CD4-positive, alpha-beta T cell treated with Interleukin-10 for 1 hour (primary cell): ENCODE data around the gene STAG1.
"Not testable (repeated sequence)": the region's sequence is repeated elsewhere in the genome, so short reads cannot be mapped to it uniquely, and the experiment has no call there.

Experiments
- DNase-seq: peaks from one replicate; pipeline ENCODE4 v3.0.0-alpha.2; 2020

STAG1 gene

DNA sequence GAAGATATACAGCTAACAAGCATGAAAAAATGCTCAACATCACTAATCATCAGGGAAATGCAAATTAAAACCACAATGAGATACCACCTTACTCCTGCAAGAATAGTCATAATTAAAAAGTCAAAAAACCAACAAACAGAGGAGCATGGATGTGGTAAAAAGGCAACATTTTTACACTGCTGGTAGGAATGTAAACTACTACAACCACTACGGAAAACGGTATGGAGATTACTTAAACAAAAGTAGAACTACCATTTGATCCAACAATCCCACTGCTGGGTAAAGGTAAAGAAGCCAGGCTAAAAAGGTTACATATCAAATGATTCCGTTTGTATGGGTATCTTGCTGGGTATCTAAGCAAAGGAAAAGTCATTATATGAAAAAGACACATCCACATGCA, 53.8 kb downstream of the STAG1 start:
- no peak for DNase-seq

DNA sequence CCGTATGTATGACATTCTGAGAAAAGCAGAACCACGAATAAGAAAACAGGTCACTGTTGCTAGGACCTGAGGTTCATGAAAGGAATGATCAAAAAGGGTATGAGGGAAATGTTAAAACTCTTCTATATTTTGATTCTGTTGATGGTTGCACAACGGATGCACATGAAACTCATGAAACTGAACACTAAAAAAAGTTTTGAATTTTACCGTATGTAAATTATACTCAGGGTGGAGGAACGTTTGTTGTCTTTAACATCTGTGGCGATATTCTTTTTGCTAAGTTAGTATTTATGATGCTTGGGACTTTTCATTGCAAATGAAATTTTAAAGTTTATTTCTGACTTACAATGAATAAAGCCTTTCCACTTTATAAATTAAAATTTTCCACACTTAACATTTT, 55.4 kb downstream of the STAG1 start:
- DNase-seq, result no peak

DNA sequence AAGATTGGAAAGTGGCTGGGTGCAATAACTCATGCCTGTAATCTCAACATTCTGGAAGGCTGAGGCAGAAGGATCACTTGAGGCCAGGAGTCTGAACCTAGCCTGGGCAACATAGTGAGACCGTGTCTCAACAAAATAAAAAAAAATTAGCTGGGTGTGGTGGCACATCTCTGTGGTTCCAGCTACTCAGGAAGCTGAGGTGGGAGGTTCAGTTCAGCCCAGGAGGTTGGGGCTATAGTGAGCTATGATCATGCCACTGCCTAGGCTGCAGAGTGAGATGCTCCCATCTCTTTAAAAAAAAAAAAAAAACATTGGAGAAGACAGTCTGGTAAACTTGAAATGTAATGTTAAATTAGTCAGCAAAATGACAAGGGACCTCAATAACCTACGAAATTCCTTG, 57.9 kb downstream of the STAG1 start:
- DNase-seq, result peak; percentile 47

DNA sequence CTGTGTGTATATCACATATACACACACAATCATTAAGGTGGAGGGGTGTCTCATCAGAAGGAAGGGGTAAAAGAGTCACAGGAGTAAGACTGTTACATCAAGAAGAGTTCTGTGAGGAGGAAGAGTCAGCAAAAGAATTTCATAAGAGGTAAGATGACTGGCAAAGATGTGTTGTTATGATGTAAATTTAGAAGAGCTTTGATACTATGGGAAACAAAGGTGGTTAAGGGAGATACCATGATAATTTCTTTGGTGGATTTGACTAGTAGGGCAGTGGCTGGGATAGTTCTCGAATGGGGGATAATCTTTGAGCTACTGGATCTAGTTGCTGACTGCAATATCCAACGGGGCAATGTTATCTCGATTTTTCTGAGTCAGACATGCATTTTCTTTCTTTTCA, 61.6 kb downstream of the STAG1 start:
- no peak for DNase-seq

DNA sequence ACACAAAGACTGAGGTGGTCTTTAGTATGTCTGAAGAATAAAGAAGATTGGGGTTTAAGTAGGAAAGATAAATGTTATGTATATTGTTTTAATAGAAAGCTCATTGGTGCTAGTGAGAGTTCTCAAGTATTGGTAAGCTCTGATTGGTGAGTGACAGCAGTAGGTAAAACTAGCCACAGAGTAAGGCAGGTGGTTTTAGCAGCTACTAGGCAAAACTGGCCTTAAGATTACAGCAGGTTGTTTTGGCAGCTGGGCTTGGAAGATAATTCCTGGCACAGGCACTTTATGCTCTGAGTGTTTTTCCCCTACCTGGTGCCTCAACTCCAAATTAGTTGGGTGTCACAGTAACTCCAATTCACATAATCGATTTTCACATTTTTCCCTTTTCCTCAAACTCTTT, 66.3 kb downstream of the STAG1 start:
- no peak for DNase-seq

DNA sequence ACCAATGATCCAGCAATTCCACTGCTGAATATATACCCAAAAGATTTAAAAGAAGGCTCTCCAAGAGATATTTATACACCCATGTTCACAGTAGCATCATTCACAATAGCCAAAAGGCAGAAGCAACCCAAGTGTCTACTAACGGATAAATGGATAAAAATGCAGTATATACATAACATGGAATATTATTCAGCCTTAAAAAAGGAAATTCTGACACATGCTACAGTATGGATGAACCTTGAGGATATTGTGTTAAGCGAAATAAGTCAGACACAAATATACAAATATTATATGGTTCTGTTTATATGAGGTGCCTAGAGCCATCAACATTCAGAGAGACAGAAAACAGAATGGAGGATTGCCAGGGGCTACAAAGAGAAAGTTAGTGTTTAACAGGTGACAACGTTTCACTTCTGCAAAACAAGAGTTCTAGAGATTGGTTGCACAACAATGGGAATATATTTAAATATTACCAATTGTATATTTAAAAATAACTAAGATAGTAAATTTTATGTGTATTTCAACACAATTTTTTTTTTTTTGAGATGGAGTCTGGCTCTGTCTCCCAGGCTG, 69.4 kb downstream of the STAG1 start:
- DNase-seq, result no peak

DNA sequence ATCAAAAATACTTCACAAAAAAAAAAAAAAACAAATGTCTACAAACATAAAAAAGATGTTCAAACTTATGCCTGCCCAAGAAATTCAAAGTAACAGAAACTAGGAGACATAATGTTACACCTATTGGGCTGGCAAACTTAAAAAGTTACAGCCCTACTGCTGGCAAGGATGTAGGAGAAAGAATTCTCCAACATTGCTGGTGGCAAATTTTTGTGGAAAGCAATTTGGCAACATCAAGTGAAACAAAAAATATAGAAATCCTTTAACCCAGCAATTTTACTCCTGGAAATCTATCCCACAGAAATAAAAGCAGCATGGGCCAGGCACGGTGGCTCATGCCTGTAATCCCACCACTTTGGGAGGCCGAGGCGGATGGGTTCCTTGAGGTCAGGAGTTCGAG, 73.2 kb downstream of the STAG1 start:
- DNase-seq, result no peak

DNA sequence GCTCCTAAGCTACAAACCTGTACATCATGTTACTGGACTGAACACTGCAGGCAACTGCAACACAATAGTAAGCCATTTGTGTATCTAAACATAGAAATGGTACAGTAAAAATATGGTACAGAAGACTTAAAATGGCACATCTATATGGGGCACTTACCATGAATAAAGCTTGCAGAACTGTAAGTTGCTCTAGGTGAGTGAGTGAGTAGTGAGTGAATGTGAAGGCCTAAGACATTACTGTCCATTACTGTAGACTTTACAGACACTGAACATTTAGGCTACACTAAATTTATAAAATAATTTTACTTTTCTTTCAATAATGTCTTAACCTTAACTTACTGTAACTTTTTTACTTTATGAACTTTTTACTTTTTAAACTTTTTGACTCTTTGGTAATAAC, 76.2 kb downstream of the STAG1 start:
- DNase-seq, result no peak

DNA sequence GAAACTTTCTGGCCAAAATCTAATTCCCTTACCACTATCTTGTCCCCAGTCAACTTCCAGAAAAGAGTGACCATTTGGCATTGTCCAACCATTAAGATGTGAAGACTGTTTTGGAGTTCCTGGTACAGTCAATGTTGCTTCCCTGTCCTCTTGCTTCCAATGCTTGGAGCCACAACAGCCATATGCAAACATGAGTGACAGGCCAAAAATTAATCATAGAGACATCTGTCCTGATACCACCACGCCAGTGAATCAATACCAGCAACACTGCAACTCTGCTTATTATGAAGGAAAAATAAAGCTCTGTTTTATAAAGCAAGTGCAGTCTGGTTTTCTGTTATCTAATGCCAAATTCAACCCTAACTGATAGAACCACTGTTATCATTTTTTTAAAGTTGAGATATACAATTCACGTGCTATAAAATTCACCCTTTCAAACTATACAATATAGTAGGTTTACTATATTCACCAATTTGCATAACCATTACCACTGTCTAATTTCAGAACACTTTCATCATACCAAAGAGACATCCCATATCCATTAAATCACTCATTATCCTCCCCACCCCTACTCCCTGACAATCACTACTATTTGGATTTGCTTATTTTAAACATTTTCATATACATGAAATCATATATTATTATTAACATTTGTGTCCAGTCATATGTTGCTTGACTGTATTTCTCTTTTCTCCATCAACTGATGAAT, 76.9 kb downstream of the STAG1 start:
- no peak for DNase-seq

DNA sequence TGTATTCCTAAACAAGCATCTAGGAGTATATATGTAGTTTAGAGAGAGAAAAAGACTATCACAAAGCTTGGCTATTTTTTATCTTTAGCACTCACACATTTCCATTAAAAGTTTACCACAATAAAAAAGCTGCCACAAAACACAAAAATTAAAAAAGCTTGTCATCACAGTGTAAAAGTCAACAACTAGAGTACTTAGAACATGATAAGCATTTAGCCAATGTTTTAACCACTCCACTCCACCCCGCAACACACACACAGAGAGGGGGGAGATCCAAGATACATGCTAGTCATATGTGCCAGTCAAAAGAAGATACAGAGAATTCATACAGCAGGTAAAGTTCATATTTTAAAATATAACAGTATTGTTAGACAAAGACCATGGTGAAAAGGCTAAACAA, 79.7 kb downstream of the STAG1 start:
- no peak for DNase-seq

DNA sequence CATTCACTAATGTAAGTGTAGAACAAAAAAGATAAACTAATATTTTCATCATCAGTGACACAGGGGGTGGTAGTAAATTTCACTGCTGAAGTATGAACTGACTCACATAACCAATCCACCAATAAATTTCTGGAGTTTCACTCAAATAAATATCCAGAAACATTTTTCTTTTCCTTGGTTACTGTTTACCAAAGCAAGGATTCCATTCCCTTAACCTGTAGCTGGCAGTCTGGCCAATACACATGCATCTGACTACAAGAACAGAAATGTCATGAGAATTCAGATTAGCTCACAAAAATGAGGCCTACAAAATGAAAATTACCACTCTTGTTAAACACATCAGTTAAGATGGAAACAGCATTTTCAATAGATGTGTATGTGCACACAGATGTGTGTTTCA, 80.3 kb downstream of the STAG1 start:
- no peak for DNase-seq

DNA sequence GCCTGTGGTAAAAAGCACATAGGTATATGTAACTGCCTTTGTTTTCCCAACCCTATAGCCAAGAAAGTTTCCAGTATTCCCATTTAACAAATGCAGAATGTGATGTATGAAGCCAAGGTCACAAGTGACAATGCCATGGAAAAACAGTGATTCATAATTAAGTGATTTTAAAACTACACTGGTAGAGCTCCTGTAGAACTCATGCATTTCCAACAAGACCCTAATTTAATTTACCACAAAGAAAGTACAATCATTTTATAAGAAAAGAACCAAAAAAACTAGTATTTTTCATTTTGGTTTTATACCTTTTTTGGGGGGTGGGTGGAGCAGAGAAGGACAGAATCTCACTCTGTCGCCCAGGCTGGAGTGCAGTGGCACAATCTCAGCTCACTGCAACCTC, 82.0 kb downstream of the STAG1 start:
- no peak for DNase-seq

DNA sequence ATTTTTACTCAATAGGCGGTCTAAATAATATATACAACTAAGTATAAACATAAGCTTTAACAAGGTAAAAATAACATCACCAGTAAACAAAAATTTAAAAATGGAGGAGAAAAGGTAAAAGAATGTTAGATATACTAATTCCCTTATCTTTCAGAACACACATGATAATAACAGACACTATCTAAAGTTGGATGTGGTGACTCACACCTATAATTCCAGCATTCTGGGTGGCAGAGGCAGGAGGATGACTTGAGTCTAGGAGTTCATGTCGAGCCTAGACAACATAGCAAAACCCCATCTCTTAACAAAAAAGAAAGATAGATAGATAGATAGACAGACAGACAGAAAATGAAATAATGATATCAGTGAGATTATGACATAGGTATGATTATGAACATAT, 85.1 kb downstream of the STAG1 start:
- DNase-seq, result no peak

DNA sequence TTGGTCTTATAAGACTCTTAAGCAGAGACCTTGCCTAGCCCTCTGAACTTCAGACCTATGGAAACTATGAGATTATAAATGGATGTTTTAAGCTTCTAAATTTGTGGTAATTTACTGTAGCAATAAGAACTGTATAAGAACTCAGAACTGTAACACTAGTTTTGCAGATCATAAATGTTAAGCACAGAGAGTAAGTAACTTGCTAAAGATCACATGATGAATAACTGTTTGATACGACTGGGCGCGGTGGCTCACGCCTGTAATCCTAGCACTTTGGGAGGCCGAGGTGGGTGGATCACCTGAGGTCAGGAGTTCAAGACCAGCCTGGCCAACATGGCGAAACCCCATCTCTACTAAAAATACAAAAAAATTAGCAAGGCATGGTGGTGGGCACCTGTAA, 85.9 kb downstream of the STAG1 start:
- DNase-seq, result not testable (repeated sequence)

DNA sequence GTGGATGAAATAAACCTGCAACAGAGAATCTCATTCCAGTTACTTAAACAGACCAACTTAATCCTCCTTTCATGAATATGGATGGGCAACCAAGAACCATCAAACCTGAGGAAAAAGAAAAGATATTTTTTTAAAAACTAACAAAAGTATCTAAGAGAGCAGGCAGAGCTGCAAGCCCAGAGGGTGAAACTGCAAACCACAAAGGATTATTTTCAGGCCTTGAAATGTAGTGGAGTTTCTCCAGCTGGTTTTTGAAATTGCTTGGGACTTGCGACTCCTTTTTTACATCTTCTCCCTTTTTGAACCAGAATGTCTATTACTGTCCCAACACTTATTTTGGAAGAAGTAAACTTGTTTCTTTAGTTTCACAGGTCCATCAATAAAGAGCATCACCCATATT, 87.4 kb downstream of the STAG1 start:
- no peak for DNase-seq

DNA sequence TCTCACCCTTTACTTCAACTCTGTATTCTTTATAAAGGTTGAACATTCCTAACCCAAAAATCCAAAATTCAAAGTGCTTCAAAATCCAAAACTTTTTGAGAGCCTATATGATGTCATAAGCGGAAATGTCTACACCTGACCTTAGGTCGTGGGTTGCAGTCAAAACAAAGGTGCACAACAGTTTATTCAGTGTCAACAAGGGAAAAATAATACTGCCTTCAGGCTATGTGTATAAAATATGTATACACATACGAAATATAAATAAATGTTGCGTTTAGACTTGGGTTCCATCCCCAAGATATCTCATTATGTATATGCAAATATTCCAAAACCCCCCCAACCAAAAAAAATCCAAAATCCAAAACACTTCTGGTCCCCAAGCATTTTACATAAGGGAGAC, 90.9 kb downstream of the STAG1 start:
- DNase-seq, result no peak

DNA sequence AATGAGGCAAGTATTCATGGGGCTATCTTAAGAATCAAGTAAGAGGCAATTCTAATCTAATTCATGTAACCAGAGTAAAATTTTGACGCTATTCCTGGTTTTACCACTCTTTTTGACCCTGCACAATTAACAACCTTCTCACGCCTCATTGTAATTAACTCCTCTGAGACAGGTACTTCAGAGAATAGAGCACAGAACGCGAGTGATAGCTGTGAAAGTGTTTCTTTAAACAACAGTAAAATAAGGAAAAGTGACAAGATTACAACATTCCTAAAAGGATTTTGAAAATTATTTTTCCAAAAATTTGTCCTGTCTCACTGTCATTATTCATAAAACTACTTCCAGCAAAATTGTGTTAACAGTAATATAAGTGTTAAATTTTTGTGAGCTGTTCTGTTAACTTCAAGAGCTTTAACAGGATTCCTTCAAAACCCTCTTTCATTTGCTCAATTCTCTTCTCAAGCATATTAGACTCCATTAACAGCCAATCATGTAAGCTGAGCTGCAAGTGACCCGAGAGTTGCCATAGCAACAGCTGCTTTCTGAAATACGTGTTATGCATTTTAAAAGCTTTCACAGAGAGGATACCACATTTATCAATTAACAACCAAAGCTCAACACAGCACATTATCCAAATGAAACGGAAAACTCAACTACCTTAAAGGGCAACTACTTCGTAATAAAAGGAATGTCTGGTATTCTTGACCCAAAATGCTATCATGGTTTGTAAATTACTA, 93.1 kb downstream of the STAG1 start:
- DNase-seq, result peak; percentile 5

DNA sequence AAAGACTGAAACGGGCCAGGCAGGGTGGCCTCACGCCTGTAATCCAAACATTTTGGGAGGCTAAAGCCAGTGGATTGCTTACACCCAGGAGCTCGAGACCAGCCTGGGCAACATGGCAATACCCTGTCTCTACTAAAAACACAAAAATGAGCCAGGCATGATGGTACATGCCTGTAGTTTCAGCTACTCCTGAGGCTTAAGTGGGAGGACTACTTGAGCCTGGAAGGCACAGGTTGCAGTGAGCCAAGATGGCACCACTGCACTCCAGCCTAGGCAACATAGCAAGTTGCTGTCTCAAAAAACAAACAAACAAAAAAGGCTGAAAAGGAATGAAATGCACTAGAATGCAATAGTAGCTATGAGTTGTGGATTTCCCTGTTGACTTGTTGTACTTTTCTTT, 94.7 kb downstream of the STAG1 start:
- DNase-seq, result no peak

DNA sequence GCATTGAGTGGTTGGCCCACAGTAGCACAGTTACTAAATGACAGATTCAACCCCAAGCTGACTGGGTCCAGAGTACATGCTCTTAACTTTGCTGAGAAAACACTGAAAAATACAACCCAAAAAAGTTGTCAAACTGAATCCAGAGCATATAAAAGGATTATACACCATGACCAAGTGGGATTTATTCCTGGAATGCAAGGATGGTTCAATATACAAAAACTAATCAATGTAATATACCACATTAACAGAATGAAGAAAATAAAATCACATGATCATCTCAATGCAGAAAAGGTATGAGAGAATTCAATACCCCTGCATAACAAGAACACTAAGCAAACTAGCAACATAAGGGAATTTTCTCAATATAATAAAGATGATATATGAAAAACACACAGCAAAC, 98.5 kb downstream of the STAG1 start:
- DNase-seq, result no peak

DNA sequence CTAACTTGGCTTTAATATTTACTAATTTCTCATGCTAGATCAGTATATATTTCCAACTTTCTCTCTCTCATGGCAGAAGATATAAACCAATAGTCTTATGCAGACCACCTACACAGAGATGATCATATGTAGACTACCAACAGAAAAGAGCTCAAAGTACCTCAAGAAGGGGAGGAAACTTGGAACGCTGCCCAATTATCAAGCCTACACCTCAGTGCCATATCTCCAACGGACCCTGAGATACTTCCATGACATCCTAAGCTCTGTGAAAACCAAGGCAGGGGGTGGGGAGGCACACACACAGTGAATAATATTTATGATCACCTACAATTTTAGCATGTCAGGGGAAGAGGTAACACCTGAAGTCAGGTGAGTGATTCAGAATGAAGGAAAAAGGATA, 100.6 kb downstream of the STAG1 start:
- no peak for DNase-seq

DNA sequence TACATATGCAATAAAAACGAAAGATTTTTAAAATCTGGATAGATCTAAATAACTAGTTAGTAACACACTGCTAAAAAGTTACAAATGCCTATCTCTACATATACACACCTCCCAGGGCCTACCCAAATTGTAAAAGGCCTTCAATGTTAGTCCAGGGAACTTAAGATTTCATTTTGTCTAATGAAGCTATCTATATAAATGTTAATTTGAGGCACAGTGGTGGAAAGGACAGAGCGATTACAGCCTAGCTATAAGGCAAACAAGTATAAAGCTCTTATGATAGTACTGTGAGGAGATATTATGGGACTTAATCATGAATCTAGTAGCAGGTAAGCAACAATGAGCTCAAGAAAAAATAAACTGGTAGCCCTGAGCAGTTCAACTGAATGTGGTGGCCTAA, 101.7 kb downstream of the STAG1 start:
- DNase-seq, result no peak

DNA sequence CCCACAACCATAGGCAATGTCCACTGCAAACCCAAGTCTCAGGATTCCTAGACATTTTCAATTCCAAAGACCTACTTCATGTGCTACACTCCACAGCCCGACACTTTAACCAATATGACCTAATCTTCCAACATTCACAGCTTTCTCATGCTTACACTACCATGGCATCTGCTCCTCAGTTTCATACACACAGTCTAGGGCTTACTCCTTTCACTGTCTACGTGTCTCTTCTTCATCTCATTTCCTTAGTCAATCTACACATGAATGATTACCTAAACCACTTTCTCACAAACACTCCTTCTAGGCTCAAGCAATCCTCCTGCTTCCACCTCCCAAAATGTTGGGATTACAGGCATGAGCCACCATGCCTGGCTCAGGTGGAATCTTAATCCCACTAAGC, 106.3 kb downstream of the STAG1 start:
- DNase-seq, result no peak

DNA sequence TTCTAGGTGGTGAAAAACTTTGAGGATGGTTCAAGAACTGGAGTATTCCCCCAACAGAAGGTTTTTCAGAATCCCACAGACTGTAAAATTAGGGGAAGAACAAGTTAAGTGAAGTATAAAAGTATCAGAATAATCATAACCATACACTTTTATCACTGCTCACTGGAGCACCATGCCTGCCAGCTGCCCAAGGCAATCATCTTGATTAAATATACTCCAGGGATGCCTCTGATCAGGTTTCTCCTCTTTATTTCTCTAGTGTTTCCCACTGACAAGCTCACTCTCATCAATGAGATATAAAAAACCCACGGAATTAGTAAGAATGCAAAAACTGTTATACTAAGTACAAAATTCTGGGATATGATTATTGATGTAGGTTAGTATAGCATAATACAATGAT, 108.0 kb downstream of the STAG1 start:
- DNase-seq, result no peak

DNA sequence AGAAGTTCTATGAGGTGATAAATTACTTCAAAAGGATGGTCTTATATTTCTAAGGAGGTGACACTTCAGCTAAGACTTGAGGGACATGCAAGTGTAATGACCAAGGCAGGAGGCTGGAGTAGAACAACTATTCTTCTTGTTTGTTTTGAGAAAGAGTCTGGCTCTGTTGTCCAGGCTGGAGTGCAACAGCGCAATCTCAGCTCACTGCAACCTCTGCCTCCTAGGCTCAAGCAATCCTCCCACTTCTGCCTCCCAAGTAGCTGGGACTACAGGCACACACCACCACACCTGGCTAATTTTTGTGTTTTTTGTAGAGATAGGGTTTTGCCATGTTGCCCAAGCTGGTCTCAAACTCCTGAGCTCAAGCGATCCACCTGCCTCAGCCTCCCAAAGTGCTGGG, 108.8 kb downstream of the STAG1 start:
- DNase-seq, result not testable (repeated sequence)

DNA sequence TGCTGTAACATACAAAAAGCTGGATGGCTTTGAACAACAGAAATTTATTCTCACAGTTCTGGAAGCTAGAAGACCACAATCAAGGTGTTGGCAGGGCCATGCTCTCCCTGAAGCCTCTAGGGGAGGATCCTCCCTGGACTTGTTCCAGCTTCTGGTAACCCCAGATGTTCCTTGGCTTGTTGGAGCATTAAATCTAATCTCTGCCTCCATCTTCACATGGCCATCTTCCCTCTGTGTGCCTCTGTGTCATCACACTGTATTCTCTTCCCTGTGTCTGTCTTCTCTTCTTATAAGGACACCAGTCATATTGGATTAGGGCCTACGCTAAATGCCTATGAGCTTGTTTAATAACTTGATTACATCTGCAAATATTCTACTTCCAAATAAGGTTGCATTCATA, 109.5 kb downstream of the STAG1 start:
- DNase-seq, result no peak
